HL-60 (cell line): ENCODE measurements around the gene ITCH.

ENCODE experiments used
- DNase-seq, 2 experiments: peaks; one replicate each; pipeline ENCODE4 v3.0.0-alpha.2; 2010 to 2020; ENCODE audit warnings: low read depth in 1 of 2, low spot score in 1 of 2
- H3K27ac ChIP-seq: fragments of 250-450 bp; sonication (Bioruptor Pico); replicated peaks from 2 replicates; pipeline ENCODE4 v1.5.1; 2020; ENCODE audit warnings: mild to moderate bottlenecking, moderate library complexity
- H3K27me3 ChIP-seq: fragments of 250-450 bp; sonication (Bioruptor Pico); 2 replicates; pipeline ENCODE4 v1.5.1; 2021; ENCODE audit warnings: mild to moderate bottlenecking, moderate library complexity; ENCODE audit not compliant: insufficient read depth, poor library complexity, severe bottlenecking
- H3K4me3 ChIP-seq: replicated peaks from 2 replicates; pipeline ENCODE4 v1.5.1; 2011; ENCODE audit warnings: mild to moderate bottlenecking, control low read depth, low read length; ENCODE audit not compliant: insufficient read depth
- CTCF ChIP-seq: IDR thresholded peaks from one replicate; pipeline ENCODE4 v1.5.1; 2011; ENCODE audit warnings: low read length, control low read depth, inconsistent platforms; ENCODE audit not compliant: insufficient read depth
- GABPA ChIP-seq: IDR thresholded peaks from 2 replicates; pipeline ENCODE4 v1.6.1; 2012; ENCODE audit warnings: low read depth
- POLR2AphosphoS5 ChIP-seq: IDR thresholded peaks from 2 replicates; pipeline ENCODE4 v1.6.1; 2012; ENCODE audit warnings: low read depth
- REST ChIP-seq: IDR thresholded peaks from 2 replicates; pipeline ENCODE4 v1.6.1; 2012; ENCODE audit warnings: low read depth; ENCODE audit not compliant: insufficient replicate concordance
- SPI1 ChIP-seq: IDR thresholded peaks from 2 replicates; pipeline ENCODE4 v1.6.1; 2012; ENCODE audit warnings: low read depth, mild to moderate bottlenecking, borderline replicate concordance

ITCH gene

GRCh38 chr20:34485068-34485634, 122.1 kb downstream of the ITCH start:
- no peak for DNase-seq
- H3K27me3 ChIP-seq, result no peaks in the 10 kb centered on the region
- no peak overlapping the region for H3K4me3 ChIP-seq
- TF ChIP-seq CTCF, result no peak
- no peak for TF ChIP-seq POLR2AphosphoS5
- TF ChIP-seq REST, result no peak
- H3K27ac ChIP-seq, result no peak overlapping the region

GRCh38 chr20:34491226-34491931, 128.3 kb downstream of the ITCH start:
- TF ChIP-seq POLR2AphosphoS5, result no peak
- no peak for TF ChIP-seq SPI1
- TF ChIP-seq REST, result no peak
- TF ChIP-seq GABPA, result no peak
- TF ChIP-seq CTCF, result no peak
- peak in 1 of 2 experiments; percentile 62 for DNase-seq
- Histone ChIP-seq H3K4me3 (no peak overlapping the region), H3K27ac (peak overlapping the region; percentile 26), H3K27me3 (no peaks in the 10 kb centered on the region)

GRCh38 chr20:34491932-34492509, 128.9 kb downstream of the ITCH start:
- TF ChIP-seq SPI1, result no peak
- TF ChIP-seq CTCF, result no peak
- TF ChIP-seq REST, result no peak
- no peak for TF ChIP-seq GABPA
- TF ChIP-seq POLR2AphosphoS5, result no peak
- no peak for DNase-seq
- Histone ChIP-seq H3K27ac (no peak overlapping the region), H3K4me3 (no peak overlapping the region), H3K27me3 (no peaks in the 10 kb centered on the region)
